Measurements from ENCODE around the gene EVL.

GRCh38 chr14:100078997-100079725 lies 13.9 kb downstream of the EVL start:
- TF ChIP-seq CTCF (conservative IDR thresholded peaks at IDR 0.05; ENCODE audit: low read length): peak; percentile 33; the same call in 1 of the 2 replicates
- no peak for TF ChIP-seq EZH2phosphoT487 (IDR thresholded peaks at IDR 0.05; ENCODE audit: borderline replicate concordance)

All from Loucy (cell line).